Renal cortical epithelial cell (primary cell): ENCODE data around the gene NOC3L. TPM values are rescaled to one million over a fixed set of nuclear protein-coding genes. Genes with fewer than 3 reads are reported as not detected.

Experiments
- DNase-seq: peaks from one replicate; pipeline ENCODE4 v3.0.0-alpha.2; 2011; ENCODE audit warnings: low read depth
- total RNA-seq: library from RNA; depleted of rRNA; stranded (reverse); fragments of >200 nt; gene quantifications from 2 replicates; pipeline ENCODE4 v1.2.3, GENCODE V29; 2014

The NOC3L gene
- total RNA-seq, 1 donor from 2014 or later = 36.2 TPM

- no peak for DNase-seq
Measured at GRCh38 chr10:94363251-94363565, 469 bp upstream of the NOC3L start.

GRCh38 chr10:94361171-94361794, 1.5 kb downstream of the NOC3L start:
- DNase-seq = peak; percentile 52

- DNase-seq = peak; percentile 94
Measured at GRCh38 chr10:94358480-94358879, 4.3 kb downstream of the NOC3L start.

GRCh38 chr10:94357193-94357592, 5.5 kb downstream of the NOC3L start:
- DNase-seq = no peak

- no peak for DNase-seq
Measured at GRCh38 chr10:94355841-94356240, 6.9 kb downstream of the NOC3L start.

GRCh38 chr10:94353336-94353735, 9.4 kb downstream of the NOC3L start:
- DNase-seq = no peak

GRCh38 chr10:94351089-94351488, 11.7 kb downstream of the NOC3L start:
- DNase-seq = no peak

- peak; percentile 34 for DNase-seq
Measured at GRCh38 chr10:94350500-94350899, 12.2 kb downstream of the NOC3L start.

- no peak for DNase-seq
Measured at GRCh38 chr10:94349327-94349726, 13.4 kb downstream of the NOC3L start.

GRCh38 chr10:94344522-94345122, 18.1 kb downstream of the NOC3L start:
- no peak for DNase-seq

GRCh38 chr10:94343151-94343550, 19.6 kb downstream of the NOC3L start:
- no peak for DNase-seq

GRCh38 chr10:94334857-94335256, 27.9 kb downstream of the NOC3L start:
- DNase-seq = no peak

GRCh38 chr10:94333051-94333450, 29.7 kb downstream of the NOC3L start:
- DNase-seq = no peak

- DNase-seq = no peak
Measured at GRCh38 chr10:94328613-94329012, 34.1 kb downstream of the NOC3L start.

- DNase-seq = no peak
Measured at GRCh38 chr10:94327649-94328048, 35.1 kb downstream of the NOC3L start.

GRCh38 chr10:94324609-94325233, 38.0 kb downstream of the NOC3L start:
- no peak for DNase-seq

- DNase-seq = peak; percentile 44
Measured at GRCh38 chr10:94320285-94320914, 42.3 kb downstream of the NOC3L start.

- DNase-seq = peak; percentile 6
Measured at GRCh38 chr10:94316560-94316959, 46.2 kb downstream of the NOC3L start.

- DNase-seq = peak; percentile 41
Measured at GRCh38 chr10:94315975-94316464, 46.7 kb downstream of the NOC3L start.

GRCh38 chr10:94315024-94315451, 47.7 kb downstream of the NOC3L start:
- no peak for DNase-seq

GRCh38 chr10:94310369-94310768, 52.4 kb downstream of the NOC3L start:
- DNase-seq = no peak

- no peak for DNase-seq
Measured at GRCh38 chr10:94308866-94309265, 53.9 kb downstream of the NOC3L start.
